Activated CD4-positive, alpha-beta T cell treated with anti-CD3 and anti-CD28 coated beads, Interleukin-2, Interleukin-4, amounts not matched to agents 100 ng/mL and 50 ng/mL, durations not matched to agents 16 hours and 8 hours (primary cell): ENCODE measurements around the gene GAN.

Source experiments
- DNase-seq: peaks from one replicate; pipeline ENCODE4 v3.0.0-alpha.2; 2020; ENCODE audit warnings: low spot score

Gene GAN

GRCh38 chr16:81314603-81315270 lies at the start of gene GAN:
GAN (plus strand) TSS chr16:81314962; CDS start chr16:81315114, 152 bp downstream.
- peak; percentile 97 for DNase-seq

DNA sequence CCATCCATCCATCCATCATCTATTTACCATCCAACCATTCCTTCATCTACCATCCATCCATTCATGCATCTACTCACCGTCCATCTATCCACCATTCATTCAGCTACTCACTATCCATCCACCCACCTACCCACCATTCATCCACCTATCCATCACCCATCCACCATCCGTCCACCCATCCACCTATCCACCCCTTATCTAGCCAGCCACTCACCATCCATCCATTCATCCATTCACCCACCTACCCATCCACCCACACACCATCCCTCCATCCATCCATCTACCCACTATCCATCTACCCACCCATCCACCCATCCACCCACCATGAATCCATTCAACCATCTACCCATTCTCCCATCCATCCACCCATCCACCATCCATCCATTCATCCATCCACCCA lies 49.7 kb upstream of the GAN start:
- DNase-seq: no peak

DNA sequence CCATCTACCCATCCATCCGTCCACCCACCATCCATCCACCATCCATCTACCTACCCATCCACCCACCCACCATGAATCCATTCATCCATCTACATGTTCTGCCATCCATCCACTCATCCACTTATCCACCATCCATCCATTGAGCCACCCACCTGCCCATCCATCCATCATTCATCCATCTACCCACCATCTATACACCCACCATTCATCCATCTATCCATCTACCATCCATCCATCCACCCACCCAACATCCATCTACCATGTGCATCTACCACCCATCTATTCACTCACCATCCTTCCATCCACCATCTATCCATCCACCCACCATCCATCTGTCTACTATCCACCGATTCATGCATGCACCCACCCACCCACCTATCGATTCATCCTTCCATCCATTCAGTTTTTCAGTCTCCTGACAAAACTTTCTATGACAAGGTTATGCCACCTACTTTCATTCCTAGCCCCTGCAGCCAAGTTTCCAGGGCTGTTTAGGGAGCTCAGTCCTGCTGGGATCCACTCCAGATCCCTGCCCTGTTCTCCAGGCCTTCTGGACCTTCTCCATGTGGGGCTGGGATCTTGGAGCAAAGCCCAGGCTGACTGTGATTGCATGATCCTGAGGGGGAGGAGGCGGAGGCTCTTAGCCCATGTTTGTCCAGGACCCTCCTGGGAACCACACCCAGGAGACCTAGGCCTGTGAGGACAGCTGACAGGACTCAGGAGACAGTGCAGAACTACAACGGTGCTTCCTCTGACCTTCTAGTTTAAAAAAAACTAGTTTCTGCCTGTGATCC lies 48.9 kb upstream of the GAN start:
- DNase-seq: no peak

- peak; percentile 1 for DNase-seq
These were observed 48.1 kb upstream of the GAN start for GRCh38 chr16:81266680-81267095.

DNA sequence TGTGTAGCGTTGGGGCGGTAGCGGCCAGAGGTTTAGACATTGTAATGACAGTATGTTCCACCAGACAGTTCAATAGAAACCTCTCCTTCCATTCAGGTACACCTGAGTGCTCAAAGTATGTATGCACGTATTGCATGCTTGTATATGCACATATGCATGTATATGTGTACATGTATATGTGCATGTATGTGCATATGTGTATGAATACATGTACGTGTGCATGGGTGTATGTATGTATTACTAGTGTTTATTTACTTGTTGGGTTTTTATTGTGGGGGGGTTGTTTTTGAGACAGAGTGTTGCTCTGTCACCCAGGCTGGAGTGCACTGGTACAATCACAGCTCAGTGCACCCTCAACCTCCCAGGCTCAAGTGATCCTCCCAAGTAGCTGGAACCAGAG lies 46.3 kb upstream of the GAN start:
- DNase-seq: no peak

- no peak for DNase-seq
These were observed 41.4 kb upstream of the GAN start for GRCh38 chr16:81273223-81273950.

GRCh38 chr16:81275064-81275532 lies 39.7 kb upstream of the GAN start:
- no peak for DNase-seq

DNA sequence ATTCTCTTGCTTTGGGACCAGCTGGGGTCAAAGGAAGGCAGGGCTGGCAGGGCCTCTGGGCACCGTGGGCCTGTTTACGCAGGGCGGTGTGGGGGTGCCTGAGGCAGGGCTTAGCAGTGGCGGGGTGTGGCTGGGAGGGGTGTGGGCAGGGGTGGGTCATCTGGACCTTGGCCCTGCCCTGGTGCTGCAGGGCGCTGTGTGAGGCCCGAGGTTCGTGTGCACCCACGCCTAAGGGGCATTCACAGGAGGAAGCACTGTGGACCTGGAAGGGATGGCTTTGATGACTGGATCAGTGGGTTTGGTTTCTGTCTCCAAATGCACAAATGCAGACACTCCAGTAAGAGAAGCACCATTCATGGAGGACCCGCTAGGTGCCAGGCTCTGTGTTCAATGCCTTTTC lies 39.0 kb upstream of the GAN start:
- no peak for DNase-seq

DNA sequence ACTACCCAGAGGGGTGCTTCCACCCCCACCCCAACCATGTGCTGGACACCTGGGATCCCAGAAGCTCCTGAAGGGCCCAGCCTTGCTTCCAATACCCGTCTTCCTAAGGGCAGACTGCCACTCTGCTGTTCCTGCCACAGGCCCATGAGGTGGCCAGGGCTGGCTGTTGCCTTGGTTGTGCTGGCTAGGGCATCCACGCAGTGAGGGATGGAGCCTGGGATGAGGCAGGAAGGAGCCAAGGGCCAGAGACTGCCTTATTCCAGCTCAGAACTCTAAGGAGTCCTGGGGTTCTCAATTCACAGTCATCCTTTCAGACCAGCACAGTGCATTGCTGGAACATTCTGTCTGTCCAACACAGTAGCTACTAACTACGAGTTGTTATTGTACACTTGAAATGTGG lies 38.4 kb upstream of the GAN start:
- DNase-seq: no peak

DNA sequence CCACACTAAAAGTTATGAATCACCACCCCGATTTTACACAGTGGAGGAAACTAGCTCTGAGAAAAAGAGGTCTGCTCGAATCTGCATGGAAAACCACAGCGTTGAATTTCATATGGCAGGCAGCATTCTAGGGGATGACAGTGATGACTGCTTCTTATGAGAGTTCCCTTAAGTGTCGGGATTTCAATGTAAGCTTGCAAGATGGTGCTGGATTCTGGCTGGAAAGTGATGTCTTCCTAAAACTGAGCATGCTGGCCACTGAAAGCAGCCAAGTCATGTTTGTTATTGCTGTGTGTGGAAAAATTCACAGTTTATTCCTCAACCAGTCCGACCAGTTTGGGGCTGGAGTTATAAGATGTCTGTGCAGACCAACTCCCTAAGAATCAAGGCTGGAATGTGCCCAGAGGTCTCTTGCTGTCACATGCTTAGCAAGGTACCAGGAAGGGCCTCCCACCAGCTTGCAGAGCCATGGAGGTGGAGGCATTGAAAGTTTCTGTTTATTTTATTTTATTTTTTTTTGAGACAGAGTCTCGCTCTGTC lies 37.2 kb upstream of the GAN start:
- DNase-seq: no peak

- no peak for DNase-seq
These were observed 36.2 kb upstream of the GAN start for GRCh38 chr16:81278526-81278925.

DNA sequence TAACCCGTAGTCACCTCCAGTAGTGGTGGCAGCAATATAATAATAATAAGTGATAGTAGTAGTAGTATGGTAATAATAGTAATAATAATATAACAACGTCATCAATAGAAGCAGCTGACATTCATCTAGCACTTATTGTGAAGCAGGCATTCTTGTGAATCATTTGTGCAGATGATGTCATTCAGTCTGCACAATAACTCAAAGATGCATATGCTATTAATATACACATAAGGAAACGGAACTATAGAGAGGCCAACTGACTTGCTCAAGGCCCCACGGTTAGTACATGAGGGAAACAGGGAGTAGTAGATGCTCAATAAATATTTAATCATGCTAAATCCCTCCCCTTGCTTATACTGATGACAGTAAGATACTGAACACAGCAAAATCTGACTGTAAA lies 35.4 kb upstream of the GAN start:
- no peak for DNase-seq

DNA sequence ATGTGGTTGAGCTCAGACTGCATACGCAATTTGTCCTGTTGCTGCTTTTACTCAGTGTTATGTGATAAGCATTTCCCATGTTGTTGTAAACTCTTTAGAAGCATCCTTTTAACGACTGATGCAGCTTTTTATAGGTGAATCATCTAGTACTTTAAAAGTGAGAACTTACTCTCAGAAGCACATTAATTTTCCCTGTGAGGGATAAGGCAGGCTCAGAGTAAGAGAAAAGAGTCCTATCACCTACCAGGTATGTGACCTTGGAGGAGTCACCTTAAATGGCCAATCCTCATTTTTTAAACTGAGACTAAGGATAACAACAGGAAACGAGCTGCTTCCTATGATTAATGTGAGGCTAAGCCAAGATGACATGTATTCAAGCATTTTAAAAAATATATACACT lies 34.4 kb upstream of the GAN start:
- DNase-seq: no peak

- DNase-seq: no peak
These were observed 31.7 kb upstream of the GAN start for GRCh38 chr16:81283044-81283443.

- no peak for DNase-seq
These were observed 29.7 kb upstream of the GAN start for GRCh38 chr16:81284995-81285600.

DNA sequence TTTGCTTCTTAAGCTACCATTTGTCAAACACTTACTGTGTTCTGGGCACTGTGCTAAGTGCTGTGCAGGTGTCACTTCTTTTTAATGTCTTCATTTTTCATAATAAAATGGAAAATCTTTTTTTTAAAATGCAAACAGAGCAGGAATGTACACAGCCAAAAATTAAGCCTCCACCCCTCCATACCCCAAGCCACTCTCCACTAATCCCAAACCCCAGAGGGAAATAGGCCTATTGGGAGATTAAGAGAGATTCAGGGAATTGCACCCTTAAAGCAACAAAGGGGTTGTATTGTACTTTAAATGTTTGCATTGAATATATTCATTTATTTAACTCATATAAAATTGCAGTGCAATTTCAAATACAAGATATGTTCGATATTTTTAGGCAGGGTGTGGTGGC lies 28.6 kb upstream of the GAN start:
- DNase-seq: no peak

DNA sequence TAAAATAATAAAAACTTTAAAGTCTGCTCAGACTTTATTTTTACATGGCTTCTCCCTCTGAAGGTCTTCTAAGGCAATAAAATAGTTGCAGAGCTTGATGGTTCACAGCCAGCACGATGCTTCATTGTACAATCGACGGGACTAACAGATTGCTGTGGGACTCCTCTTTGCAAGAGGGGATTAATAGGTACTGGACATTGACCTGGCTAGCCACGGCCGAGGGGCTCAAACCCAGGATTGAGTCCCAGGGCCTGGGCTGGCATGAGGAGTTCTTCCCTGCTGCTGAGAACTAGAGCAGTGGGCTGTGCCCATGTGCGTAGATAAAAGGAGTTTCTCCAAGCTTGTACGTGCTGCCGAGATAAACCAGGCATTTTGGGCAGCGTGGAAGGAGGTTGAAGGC lies 23.6 kb upstream of the GAN start:
- no peak for DNase-seq

DNA sequence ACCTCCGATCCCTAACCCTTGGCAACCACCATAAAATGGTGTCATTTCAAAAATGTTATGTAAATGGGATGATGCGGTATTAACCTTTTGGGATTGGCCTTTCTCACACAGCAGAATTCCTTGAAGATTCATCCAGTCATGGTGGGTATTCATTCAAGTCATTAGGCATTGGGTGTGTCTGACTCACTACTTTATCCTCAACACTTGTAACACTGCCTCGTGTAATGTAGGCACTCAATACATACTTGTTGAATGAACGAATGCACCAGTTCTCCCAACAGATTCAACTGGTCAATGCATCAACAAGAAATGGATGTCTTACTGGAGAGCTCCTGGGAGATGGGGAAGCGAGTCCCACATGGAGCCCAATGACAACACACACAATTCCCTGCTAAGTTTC lies 21.8 kb upstream of the GAN start:
- no peak for DNase-seq

- no peak for DNase-seq
These were observed 20.6 kb upstream of the GAN start for GRCh38 chr16:81293909-81294802.

DNA sequence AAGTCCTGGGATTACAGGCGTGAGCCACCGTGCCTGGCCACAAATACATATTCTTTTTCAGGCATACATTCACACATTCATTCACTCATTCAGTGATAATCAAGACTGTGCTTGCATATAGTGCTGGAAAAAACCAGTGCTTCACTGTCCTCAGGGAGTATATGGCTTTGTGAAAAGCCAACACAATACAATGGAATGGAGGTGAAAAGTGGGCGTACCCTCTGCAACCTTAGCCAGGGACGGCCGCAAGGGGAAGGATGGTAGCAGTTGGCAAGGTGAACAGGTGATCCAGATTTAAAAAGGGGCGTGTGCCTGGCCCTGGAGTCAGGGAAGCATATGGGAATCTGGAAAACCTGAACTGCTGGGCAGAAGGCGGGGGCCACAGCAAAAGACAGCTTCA lies 18.1 kb upstream of the GAN start:
- DNase-seq: no peak

GRCh38 chr16:81307770-81308169 lies 7.0 kb upstream of the GAN start:
- no peak for DNase-seq
